ENCODE data around the gene CNTNAP2. TPM values are rescaled to one million over a fixed set of nuclear protein-coding genes. Genes with fewer than 3 reads are reported as not detected.

The CNTNAP2 gene
- total RNA-seq, 2 experiments from 2014 or later, result 0.19 to 0.22 TPM

DNA sequence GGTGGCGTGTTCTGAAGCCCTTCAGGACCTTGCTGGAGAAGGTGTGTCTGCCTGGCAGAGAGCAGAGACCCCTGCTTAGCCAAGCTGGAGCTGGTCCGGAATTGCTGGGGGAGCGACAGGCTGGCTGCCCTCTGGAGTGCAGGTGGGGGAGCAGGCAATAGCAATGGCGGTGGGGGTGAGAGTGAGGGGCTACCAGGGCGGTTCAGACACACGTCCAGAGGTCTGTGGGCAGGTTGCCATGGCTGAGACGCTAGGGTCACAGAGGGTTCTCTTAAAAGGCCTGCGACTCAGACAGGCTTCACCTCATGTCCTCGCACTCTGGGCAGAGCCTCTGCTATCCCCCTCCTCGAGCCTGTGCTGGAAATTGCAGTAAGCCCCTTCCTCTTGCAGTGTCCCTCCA is 2144.9 kb downstream of the CNTNAP2 start:
- DNase-seq, result no peak
- H3K27me3 Mint-ChIP-seq, result peaks cover 15% of the 10 kb centered on the region
- no peak overlapping the region for H3K27ac Mint-ChIP-seq
- peaks cover 3% of the 10 kb centered on the region for H3K4me1 Mint-ChIP-seq
- no peaks in the 10 kb centered on the region for H3K9me3 Mint-ChIP-seq
- H3K4me3 Mint-ChIP-seq, result no peak overlapping the region
- no peaks in the 10 kb centered on the region for H3K36me3 Mint-ChIP-seq

DNA sequence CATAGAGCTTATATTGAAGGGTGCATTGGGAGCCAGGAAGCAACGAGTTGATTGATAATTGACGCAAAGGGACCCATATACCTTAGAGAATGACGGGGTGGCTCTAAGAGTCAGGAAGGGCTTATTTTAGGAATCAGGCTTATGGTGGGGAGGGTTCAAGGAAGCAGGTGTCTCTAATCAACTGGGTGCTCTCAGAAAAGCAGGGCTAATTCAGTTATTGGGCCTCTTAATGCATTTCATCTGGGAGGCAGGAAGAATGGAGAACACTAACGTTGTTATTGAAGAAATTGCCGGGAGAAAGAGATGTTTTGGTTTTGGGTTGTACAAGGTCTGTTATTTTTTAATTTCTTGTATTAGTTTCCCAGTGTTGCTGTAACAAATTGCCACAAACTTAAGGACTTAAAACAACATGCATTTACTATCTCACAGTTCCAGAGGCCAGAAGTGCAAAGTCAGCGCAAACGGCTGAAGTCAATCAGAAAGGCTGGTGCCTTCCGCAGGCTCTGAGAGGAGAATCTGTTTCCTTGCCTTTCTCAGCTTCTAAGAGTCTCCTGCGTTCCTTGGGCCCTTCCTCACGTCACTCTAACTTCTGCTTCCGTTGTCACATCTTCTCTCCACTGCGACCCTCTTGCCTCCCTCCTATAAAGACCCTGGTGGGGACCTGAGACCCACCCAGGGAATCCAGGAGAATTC is 2145.5 kb downstream of the CNTNAP2 start:
- DNase-seq, result no peak
- no peak overlapping the region for H3K27ac Mint-ChIP-seq
- peak overlapping the region; percentile 38 for H3K4me3 Mint-ChIP-seq
- peaks cover 3% of the 10 kb centered on the region for H3K4me1 Mint-ChIP-seq
- H3K36me3 Mint-ChIP-seq, result no peaks in the 10 kb centered on the region
- H3K9me3 Mint-ChIP-seq, result no peaks in the 10 kb centered on the region
- peaks cover 15% of the 10 kb centered on the region for H3K27me3 Mint-ChIP-seq

DNA sequence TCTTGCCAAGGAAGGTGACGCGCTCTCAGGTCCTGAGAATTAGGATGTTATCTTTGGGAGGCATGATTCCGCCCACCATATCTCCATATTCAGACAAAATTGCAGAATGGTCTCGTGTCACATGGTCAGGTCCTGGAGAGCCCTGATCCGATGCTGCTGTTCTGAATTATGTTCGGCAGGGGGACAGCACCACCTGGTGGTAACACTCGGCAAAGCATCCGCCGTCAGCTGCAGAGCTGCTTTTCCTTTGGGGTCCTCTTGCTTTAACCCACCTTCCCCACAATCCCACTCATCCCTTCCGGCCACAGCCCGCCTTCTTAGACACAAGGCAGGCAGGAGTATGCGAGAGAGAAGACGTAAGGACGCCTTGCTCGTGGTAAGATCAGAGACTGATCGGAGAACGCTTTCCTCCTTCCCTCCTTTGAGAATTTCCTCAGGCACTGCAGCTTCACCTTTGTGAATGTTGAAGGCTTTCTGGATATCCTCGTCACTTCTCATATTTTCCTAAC is 2146.2 kb downstream of the CNTNAP2 start:
- Mint-ChIP-seq H3K9me3 (no peaks in the 10 kb centered on the region), H3K36me3 (no peaks in the 10 kb centered on the region), H3K4me3 (peak overlapping the region; percentile 38), H3K27ac (no peak overlapping the region), H3K27me3 (peaks cover 15% of the 10 kb centered on the region), H3K4me1 (peaks cover 3% of the 10 kb centered on the region)
- peak; percentile 54 for DNase-seq

DNA sequence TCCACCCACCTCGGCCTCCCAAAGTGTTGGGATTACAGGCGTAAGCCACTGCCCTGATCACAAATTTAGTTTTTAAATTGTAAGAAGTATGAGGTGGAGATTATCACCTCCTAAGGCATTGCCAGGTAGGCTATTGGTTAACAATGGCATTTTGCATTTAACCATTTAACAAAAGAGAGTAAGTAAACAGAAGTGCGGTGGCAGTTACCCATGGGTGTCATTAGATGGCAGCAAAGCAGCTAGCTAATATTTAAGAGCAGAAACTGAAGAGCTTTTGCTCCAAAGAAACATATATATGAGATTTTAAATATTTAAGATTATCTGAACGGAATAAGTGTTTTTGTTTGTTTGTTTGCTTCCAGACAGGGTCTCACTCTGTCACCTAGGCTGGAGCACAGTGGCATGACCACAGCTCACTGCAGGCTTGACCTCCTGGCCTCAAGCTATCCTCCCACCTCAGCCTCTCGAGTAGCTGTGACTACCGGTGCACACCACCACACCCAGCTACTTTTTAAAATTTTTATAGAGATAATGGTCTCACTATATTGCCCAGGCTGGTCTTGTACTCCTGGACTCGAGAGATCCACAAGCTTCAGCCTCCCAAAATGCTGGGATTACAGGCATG is 2148.4 kb downstream of the CNTNAP2 start:
- DNase-seq, result no peak
- Mint-ChIP-seq H3K4me1 (peaks cover 3% of the 10 kb centered on the region), H3K27me3 (peaks cover 15% of the 10 kb centered on the region), H3K27ac (no peak overlapping the region), H3K4me3 (no peak overlapping the region), H3K36me3 (no peaks in the 10 kb centered on the region), H3K9me3 (no peaks in the 10 kb centered on the region)

DNA sequence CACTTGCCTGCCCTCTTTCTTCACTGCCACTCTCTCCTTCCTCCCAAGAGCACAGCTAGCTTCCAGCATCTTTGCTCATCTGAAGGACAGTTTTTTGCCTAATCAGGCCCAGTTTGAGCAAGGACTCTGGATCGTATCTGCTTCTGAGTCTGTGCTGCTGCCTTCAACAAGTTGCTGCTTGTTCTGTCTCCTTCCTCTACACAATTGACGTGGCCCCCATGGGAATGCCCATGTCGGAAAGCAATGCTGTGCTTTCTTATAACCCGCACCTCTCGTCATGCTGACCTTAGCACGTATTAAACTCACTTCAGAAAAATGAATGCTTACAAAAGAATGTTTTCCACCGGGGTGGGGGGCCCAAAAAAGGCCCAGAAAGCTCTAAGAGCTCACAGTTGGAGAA is 2149.3 kb downstream of the CNTNAP2 start:
- DNase-seq, result no peak
- H3K27me3 Mint-ChIP-seq, result peaks cover 15% of the 10 kb centered on the region
- H3K4me1 Mint-ChIP-seq, result peaks cover 3% of the 10 kb centered on the region
- no peaks in the 10 kb centered on the region for H3K36me3 Mint-ChIP-seq
- H3K4me3 Mint-ChIP-seq, result no peak overlapping the region
- H3K9me3 Mint-ChIP-seq, result no peaks in the 10 kb centered on the region
- H3K27ac Mint-ChIP-seq, result no peak overlapping the region

DNA sequence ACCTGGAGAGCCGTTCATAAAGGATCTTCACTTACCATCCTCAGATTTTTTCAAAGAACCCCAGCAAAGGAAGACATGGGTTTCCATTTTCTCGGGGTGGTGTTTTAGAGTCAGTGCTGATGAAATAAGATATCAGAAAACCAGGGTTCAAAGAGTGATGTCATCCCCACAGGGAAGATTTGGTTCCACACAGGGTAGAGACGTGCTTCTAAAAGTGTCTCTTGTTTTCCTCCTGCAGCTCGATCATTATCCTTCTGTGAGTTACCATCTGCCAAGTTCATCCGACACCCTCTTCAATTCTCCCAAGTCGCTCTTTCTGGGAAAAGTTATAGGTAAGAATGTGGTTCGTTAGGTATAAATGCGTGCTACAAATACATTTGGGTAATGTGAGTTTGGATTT is 2150.2 kb downstream of the CNTNAP2 start:
- Mint-ChIP-seq H3K27me3 (peaks cover 13% of the 10 kb centered on the region), H3K4me3 (no peak overlapping the region), H3K27ac (no peak overlapping the region), H3K9me3 (no peaks in the 10 kb centered on the region), H3K4me1 (peaks cover 3% of the 10 kb centered on the region), H3K36me3 (no peaks in the 10 kb centered on the region)
- DNase-seq, result no peak

DNA sequence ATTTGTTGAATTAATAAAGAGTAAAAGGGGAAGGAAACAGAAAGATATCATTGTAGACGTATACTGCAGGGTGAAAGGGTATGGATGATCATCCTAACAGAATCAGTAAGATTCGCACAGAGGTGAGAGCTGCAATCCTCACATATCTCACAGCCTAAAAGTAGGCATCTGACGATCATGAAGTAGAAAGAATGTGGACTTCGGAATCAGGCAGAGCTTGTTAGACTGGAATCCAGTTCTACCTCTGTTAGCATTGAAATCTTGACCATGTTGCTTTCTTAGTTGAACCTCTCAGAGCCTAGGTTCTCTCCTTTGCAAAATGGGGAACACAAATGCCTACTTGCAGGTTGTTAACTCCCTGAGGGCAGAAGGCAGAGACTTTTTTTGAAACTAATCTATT is 2154.0 kb downstream of the CNTNAP2 start:
- H3K36me3 Mint-ChIP-seq, result no peaks in the 10 kb centered on the region
- DNase-seq, result no peak
- no peaks in the 10 kb centered on the region for H3K4me1 Mint-ChIP-seq
- H3K4me3 Mint-ChIP-seq, result no peak overlapping the region
- H3K27ac Mint-ChIP-seq, result no peak overlapping the region
- H3K27me3 Mint-ChIP-seq, result peaks cover 13% of the 10 kb centered on the region
- H3K9me3 Mint-ChIP-seq, result no peaks in the 10 kb centered on the region

DNA sequence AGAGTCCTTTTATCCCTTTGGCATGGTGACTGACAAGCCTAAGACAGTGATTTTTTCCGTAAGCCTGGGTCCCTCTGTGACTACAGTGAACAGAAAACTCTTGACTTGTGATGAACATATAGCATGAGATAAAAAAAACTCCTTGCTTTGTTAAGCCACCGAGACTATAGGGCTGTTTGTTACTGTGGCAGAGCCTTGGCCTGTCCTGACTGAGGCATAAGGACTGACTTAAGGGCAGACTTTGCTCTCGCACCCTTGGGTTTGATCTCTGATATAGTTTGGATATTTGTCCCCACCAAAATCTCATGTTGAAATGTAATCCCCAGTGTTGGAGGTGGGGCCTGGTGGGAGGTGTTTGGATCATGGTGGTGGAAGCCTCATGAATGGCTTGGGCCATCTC is 2157.5 kb downstream of the CNTNAP2 start:
- peaks cover 13% of the 10 kb centered on the region for H3K27me3 Mint-ChIP-seq
- no peaks in the 10 kb centered on the region for H3K4me1 Mint-ChIP-seq
- no peak overlapping the region for H3K27ac Mint-ChIP-seq
- no peak for DNase-seq
- no peaks in the 10 kb centered on the region for H3K9me3 Mint-ChIP-seq
- no peak overlapping the region for H3K4me3 Mint-ChIP-seq
- no peaks in the 10 kb centered on the region for H3K36me3 Mint-ChIP-seq

DNA sequence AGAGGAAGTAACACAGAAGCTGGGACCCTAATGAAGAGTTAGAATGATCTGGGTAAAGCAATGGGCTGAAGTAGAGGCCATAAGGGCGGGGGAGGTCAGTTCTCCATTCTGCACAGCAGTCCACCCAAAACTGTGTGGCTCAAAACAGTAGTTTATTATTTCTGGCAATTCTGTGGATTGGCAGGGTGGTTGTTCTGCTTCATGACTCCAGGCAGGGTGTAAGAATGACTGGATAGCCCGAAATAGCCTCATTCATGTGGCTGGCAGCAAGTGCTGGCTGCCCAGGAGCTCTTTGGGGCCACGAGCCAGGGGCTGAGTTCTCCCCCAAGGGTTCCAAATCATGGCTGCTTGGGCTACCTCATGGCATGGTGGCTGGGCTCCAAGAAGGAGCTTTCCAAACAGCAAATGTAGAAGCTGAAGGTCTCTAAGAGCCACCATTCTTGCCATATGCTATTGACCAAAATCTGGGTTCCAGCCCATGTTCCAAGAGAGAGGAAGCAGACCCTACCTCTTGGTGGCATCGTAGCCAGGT is 2158.8 kb downstream of the CNTNAP2 start:
- no peaks in the 10 kb centered on the region for H3K4me1 Mint-ChIP-seq
- peaks cover 13% of the 10 kb centered on the region for H3K27me3 Mint-ChIP-seq
- no peak overlapping the region for H3K4me3 Mint-ChIP-seq
- no peaks in the 10 kb centered on the region for H3K36me3 Mint-ChIP-seq
- no peak for DNase-seq
- no peak overlapping the region for H3K27ac Mint-ChIP-seq
- H3K9me3 Mint-ChIP-seq, result no peaks in the 10 kb centered on the region

DNA sequence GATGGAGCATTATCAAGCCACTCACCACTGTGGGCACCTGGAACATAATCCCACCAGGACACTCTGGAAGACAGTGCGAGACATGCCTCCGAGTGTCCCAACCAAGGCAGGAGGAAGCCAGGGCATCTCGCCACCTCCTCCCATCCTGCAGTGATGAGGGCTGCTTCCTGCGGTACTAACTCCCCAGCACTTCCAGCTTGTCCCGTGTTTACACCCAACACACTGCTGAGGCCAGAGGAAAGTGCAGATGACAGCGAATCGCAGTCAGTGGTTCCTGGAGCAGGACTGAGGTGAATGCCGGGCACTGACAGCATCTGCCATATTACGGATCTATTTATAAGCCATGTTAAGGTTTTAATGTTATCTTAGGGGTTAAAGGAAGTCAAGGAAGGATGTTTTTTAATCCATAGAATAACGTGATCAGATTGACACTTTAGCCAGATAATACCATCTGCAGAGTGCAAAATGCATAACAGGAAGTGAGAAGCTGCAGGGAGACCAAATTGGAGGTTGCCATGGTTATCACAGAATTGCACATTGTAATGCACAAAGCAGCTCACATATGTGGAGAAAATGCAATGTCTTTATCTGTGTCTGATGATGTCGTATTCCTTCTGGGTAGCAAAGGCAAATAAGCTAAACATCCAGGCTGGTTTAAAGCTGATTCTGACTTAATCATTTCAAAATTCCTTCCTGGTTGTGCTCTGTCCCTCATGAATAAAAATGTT is 2159.9 kb downstream of the CNTNAP2 start:
- H3K4me3 Mint-ChIP-seq, result no peak overlapping the region
- H3K27me3 Mint-ChIP-seq, result peaks cover 13% of the 10 kb centered on the region
- H3K36me3 Mint-ChIP-seq, result no peaks in the 10 kb centered on the region
- H3K27ac Mint-ChIP-seq, result no peak overlapping the region
- DNase-seq, result no peak
- H3K9me3 Mint-ChIP-seq, result no peaks in the 10 kb centered on the region
- no peaks in the 10 kb centered on the region for H3K4me1 Mint-ChIP-seq

DNA sequence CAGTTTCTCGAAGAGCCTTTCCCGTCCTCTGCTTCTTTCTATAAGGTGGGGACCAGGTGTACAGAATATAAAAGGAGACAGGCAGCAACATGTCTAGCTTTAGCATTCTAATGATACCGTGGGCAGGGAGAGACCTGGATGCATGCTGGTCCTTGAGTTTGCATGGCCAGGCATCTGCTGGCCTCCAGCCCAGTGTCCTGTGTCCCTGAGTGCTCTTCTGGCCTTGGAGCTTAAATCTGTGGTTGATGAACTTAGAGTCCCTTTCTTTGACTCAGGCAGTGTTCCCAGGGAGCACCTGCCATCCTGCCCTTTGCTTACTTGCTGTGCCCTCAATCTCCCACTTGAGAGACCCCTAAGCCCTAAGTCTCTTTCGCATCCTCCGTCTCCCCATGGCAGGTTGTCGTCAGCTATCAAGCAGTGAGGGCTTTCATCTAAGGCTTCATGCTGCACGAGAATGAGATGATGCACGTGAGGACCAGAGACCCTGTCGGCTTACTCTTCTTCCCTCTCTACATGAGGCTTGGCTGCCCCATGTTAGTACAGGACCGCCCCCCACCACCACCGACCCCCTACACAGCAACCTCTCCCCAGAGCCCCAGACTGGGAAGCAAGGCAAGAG is 2160.6 kb downstream of the CNTNAP2 start:
- Mint-ChIP-seq H3K36me3 (no peaks in the 10 kb centered on the region), H3K27me3 (peaks cover 13% of the 10 kb centered on the region), H3K9me3 (no peaks in the 10 kb centered on the region), H3K4me1 (no peaks in the 10 kb centered on the region), H3K27ac (no peak overlapping the region), H3K4me3 (no peak overlapping the region)
- DNase-seq, result no peak

DNA sequence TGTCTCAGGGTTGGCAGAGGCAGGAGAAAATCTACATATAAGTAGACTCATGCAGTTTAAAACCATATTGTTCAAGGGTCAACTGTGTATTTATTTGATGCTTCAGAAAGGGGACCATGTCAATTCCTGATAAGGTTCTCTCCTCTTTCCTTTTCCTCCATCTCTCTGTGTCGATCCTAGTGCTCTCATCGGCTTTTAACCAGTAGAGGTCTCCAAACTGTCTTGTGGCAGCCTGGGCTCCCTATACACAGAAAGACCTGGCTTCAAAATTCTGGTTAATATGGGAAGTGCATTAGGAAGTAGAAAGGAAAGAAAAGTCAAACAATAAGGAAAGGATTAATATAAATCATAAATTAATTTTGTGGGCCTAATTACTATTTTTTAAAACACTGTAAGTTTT is 2169.5 kb downstream of the CNTNAP2 start:
- Mint-ChIP-seq H3K27ac (no peak overlapping the region), H3K36me3 (no peaks in the 10 kb centered on the region), H3K4me1 (no peaks in the 10 kb centered on the region), H3K9me3 (peaks cover 2% of the 10 kb centered on the region), H3K27me3 (peaks cover 7% of the 10 kb centered on the region), H3K4me3 (no peak overlapping the region)
- no peak for DNase-seq

DNA sequence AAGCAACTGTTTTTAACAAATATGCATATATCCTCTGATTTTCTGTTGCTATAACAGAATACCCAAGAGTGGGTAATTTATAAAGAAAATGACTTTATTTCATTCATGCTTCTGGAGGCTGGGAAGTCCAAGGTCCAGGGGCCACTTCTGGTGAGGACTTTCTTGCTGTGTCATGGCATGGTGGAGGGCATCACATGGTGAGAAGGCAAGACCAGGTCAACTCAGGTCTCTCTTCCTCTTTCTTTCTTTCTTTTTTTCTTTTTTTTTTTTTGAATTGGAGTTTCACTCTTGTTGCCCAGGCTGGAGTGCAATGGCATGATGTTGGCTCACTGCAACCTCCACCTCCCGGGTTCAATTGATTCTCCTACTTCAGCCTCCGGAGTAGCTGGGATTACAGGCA is 2170.9 kb downstream of the CNTNAP2 start:
- no peak for DNase-seq
- Mint-ChIP-seq H3K4me1 (no peaks in the 10 kb centered on the region), H3K27me3 (peaks cover 7% of the 10 kb centered on the region), H3K36me3 (no peaks in the 10 kb centered on the region), H3K9me3 (peaks cover 2% of the 10 kb centered on the region), H3K27ac (no peak overlapping the region), H3K4me3 (no peak overlapping the region)

DNA sequence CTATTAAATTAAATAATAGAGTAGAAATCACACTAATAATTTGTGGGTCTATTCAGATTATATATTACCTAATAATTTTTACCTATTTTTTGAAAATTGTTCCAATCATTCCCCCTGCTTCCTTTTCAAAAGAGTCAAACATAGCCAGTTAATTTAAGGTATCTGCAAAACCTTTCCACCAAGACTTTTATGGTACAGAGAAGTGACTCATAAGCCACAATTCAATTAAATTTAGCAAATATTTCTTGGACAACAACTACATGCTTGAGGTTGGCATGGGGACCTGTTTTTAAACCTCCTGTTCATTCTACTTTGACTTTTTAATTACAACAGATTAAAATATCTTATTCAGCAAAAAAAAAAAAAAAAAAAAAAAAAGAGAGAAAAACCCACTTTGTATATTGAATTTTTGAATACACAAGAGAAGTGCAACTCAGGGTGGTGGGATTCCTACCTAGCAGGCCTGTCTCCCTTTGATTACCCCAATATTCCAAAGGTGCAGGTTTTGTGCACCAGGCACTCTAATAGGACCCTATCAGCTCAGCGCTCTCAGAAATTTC is 2172.1 kb downstream of the CNTNAP2 start:
- Mint-ChIP-seq H3K4me3 (no peak overlapping the region), H3K9me3 (peaks cover 2% of the 10 kb centered on the region), H3K4me1 (no peaks in the 10 kb centered on the region)

DNA sequence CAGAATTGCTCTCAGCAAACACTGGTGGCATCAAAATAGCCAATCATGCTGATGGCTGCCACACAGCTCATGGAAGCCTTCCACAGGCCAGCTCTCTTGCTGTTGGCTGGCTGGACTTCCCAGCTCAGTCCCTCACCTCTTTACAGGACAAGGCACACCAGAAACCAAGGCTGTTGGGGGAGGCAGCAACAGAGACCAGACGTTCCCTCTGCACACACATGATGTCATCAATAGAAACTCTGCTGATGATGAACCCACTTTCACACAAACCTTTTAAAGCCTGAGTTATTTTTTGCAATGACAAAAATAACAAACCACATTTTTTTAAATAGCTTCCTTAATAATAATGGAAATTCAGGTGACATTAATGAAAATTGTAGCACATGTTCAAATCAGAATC is 2173.0 kb downstream of the CNTNAP2 start:
- no peak for DNase-seq
- no peaks in the 10 kb centered on the region for H3K4me1 Mint-ChIP-seq
- H3K9me3 Mint-ChIP-seq, result peaks cover 2% of the 10 kb centered on the region
- no peak overlapping the region for H3K27ac Mint-ChIP-seq
- H3K27me3 Mint-ChIP-seq, result peaks cover 6% of the 10 kb centered on the region
- no peaks in the 10 kb centered on the region for H3K36me3 Mint-ChIP-seq
- H3K4me3 Mint-ChIP-seq, result no peak overlapping the region

More for the DNA sequence above, 2172.1 kb downstream of the CNTNAP2 start:
- Mint-ChIP-seq H3K27me3 (peaks cover 7% of the 10 kb centered on the region), H3K27ac (no peak overlapping the region), H3K36me3 (no peaks in the 10 kb centered on the region)
- no peak for DNase-seq

Data from activated naive CD8-positive, alpha-beta T cell treated with anti-CD3 and anti-CD28 coated beads for 36 hours (primary cell).